Suprapubic skin (tissue), 4 donors: ENCODE results near the gene CCDC60.

ENCODE experiments used
- EP300 ChIP-seq: sonication (generic); formaldehyde crosslinking; IDR thresholded peaks from one replicate; pipeline ENCODE4 v1.6.1; 2017; ENCODE audit warnings: antibody characterized with exemption
- POLR2AphosphoS5 ChIP-seq, 3 donors: sonication (generic); formaldehyde crosslinking; IDR thresholded peaks; one replicate each; pipeline ENCODE4 v1.6.1; 2017; ENCODE audit warnings: antibody characterized with exemption in 3 of 3

GRCh38 chr12:119415714-119416113 is 81.2 kb downstream of the CCDC60 start:
- no peak for TF ChIP-seq EP300
- TF ChIP-seq POLR2AphosphoS5 (IDR thresholded peaks at IDR 0.05), result no peak
